Measurements from ENCODE around the gene BCR. TPM values are rescaled to one million over a fixed set of nuclear protein-coding genes. Genes with fewer than 3 reads are reported as not detected.

Gene BCR
- total and polyA plus RNA-seq, 2 of the 13 experiments (the other 11 are each of a cell fraction or from before 2014, with no cell fraction given) = 19.9 to 33.6 TPM

DNA sequence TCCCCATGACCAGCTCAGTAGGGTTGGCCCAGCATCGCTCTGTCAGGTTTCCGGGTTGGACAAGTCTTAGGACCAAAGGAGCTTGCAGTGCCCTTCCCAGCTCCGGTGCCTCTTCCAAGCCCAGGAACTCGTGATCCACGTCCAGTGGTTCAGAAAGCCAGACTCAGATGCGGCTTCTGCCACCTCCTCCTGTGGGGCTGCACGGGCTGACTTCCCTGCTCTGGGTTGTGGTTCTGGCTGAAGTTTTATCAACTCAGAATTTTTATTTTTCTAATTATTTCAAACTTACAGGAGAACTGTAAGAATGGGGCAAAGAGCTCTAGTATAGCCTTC lies 85.0 kb downstream of the BCR start:
- intact Hi-C loops (cut with micrococcal nuclease; ENCODE audit: unreplicated experiment) = no loop called here
- ATAC-seq = no peak
- Histone ChIP-seq H4K20me1 (ENCODE audit: insufficient read depth, low read length) (no peaks in the 10 kb centered on the region), H3K9me3 (ENCODE audit: low read length) (no peaks in the 10 kb centered on the region), H3K9ac (ENCODE audit: insufficient read depth, low read depth, low read length) (no peak overlapping the region), H3K27me3 (ENCODE audit: control insufficient read depth in 1 of 2, insufficient read depth in 2 of 2, low read length in 2 of 2) (no peaks in the 10 kb centered on the region), H2AFZ (ENCODE audit: low read length) (no peak overlapping the region), H3K27ac (ENCODE audit: extremely low read length, insufficient read depth, low read length) (no peak overlapping the region), H3K79me2 (ENCODE audit: insufficient read depth, low read length) (no peaks in the 10 kb centered on the region), H3K36me3 (replicated peaks in 1 of 2; ENCODE audit: control insufficient read depth in 1 of 2, insufficient read depth in 2 of 2, low read length in 2 of 2) (peaks cover 20 to 79% of the 10 kb centered on the region in 2 experiments; a peak in 4 of 5 replicates), H3K4me1 (ENCODE audit: insufficient read depth, low read length) (0 out of 2 replicates have a peak, but pooled peaks cover 11% of the 10 kb centered on the region), H3K4me2 (ENCODE audit: low read depth, low read length) (no peak overlapping the region), H3K4me3 (replicated peaks in 1 of 3; ENCODE audit: insufficient read depth in 1 of 3, low read depth in 2 of 3, low read length in 3 of 3) (no peak overlapping the region)
- in situ Hi-C loops (cut with HindIII; ENCODE audit: extremely low pct_ligation_motif_present, low pct_unique_long_range_greater_than_20kb) = no loop called here
- no peak for FAIRE-seq
- no TSS peak for BruUV-seq (replicated peaks)
- ChIA-PET POLR2A (no interaction called here), CTCF (ENCODE audit: low intra/inter-chr PET ratio, low total read pairs) (no interaction called here)
- TF ChIP-seq ATAD3A (CRISPR knock-in tag; IDR thresholded peaks at IDR 0.05) = no peak
- TF ChIP-seq, protein P1, sequence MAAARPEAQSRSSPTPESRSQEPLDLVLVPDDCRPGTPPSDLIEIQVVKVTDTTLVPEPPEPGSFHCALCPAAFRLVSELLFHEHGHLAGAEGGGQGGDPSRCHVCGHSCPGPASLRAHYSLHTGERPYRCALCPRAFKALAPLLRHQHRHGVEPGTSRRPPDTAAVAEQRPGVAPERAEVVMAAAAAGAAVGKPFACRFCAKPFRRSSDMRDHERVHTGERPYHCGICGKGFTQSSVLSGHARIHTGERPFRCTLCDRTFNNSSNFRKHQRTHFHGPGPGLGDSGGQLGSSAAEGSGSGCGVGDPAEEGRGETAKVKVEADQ (CRISPR knock-in tag; IDR thresholded peaks at IDR 0.05; ENCODE audit: borderline replicate concordance) = no peak
- TF ChIP-seq, protein P2, sequence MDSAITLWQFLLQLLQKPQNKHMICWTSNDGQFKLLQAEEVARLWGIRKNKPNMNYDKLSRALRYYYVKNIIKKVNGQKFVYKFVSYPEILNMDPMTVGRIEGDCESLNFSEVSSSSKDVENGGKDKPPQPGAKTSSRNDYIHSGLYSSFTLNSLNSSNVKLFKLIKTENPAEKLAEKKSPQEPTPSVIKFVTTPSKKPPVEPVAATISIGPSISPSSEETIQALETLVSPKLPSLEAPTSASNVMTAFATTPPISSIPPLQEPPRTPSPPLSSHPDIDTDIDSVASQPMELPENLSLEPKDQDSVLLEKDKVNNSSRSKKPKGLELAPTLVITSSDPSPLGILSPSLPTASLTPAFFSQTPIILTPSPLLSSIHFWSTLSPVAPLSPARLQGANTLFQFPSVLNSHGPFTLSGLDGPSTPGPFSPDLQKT (CRISPR knock-in tag; IDR thresholded peaks at IDR 0.05; ENCODE audit: borderline replicate concordance) = no peak
- no peak for TF ChIP-seq ZNF772 (CRISPR knock-in tag; IDR thresholded peaks at IDR 0.05)
- TF ChIP-seq ZIK1 (CRISPR knock-in tag; IDR thresholded peaks at IDR 0.05; ENCODE audit: borderline replicate concordance, low read depth) = no peak
- peak; percentile 25 for TF ChIP-seq RBM22 (optimal IDR thresholded peaks at IDR 0.05; ENCODE audit: low read length)
- no peak for TF ChIP-seq KDM4B (CRISPR knock-in tag; IDR thresholded peaks at IDR 0.05)
- no peak for DNase-seq (ENCODE audit: low spot score)
- 94% methylated on average over 5 of the region's 7 CpGs for WGBS (ENCODE audit: low lambda C conversion rate)

DNA sequence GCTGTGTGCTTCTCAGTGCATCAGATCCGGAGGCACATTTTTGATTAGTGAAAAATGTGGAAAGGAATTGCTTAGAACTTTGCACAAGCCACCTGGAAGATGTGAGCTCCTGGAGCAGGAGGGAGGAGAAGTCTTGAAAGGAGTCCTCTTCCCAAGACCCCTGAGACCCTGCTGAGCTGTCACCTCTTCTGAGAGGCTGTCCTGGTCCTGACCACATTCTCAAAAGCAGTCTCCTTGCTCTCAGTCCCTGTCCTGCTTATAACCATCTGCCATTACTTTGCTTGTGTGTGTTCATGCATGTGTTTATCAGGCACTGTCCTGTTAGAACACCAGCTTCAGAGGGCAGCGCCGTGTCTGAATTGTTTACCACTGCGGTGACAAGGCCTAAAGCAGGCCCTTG lies 86.5 kb downstream of the BCR start:
- Histone ChIP-seq H3K9me3 (ENCODE audit: low read length) (no peaks in the 10 kb centered on the region), H3K9ac (ENCODE audit: insufficient read depth, low read depth, low read length) (no peak overlapping the region), H3K36me3 (replicated peaks in 1 of 2; ENCODE audit: control insufficient read depth in 1 of 2, insufficient read depth in 2 of 2, low read length in 2 of 2) (peaks cover 14 to 80% of the 10 kb centered on the region in 2 experiments; a peak in 4 of 5 replicates), H3K4me1 (ENCODE audit: insufficient read depth, low read length) (0 out of 2 replicates have a peak, but pooled peaks cover 11% of the 10 kb centered on the region), H3K27ac (ENCODE audit: extremely low read length, insufficient read depth, low read length) (no peak overlapping the region), H4K20me1 (ENCODE audit: insufficient read depth, low read length) (no peaks in the 10 kb centered on the region), H3K4me3 (replicated peaks in 1 of 3; ENCODE audit: insufficient read depth in 1 of 3, low read depth in 2 of 3, low read length in 3 of 3) (no peak overlapping the region), H3K79me2 (ENCODE audit: insufficient read depth, low read length) (no peaks in the 10 kb centered on the region), H2AFZ (ENCODE audit: low read length) (no peak overlapping the region), H3K27me3 (ENCODE audit: control insufficient read depth in 1 of 2, insufficient read depth in 2 of 2, low read length in 2 of 2) (no peaks in the 10 kb centered on the region), H3K4me2 (ENCODE audit: low read depth, low read length) (no peak overlapping the region)
- no peak for ATAC-seq
- 100% methylated on average over 3 of the region's 4 CpGs for WGBS (ENCODE audit: low lambda C conversion rate)
- BruUV-seq (replicated peaks) = no TSS peak
- intact Hi-C loops (cut with micrococcal nuclease; ENCODE audit: unreplicated experiment) (no loop called here), in situ Hi-C loops (cut with HindIII; ENCODE audit: extremely low pct_ligation_motif_present, low pct_unique_long_range_greater_than_20kb) (no loop called here)
- TF ChIP-seq ZNF136 (CRISPR knock-in tag; IDR thresholded peaks at IDR 0.05; ENCODE audit: low read depth) = no peak
- CTCF ChIA-PET (ENCODE audit: low intra/inter-chr PET ratio, low total read pairs) = interaction anchor here (0.6 kb wide), 1 partner anchor 14 kb away, joined by 3 read pairs; no protein-coding TSS in a partner anchor
- no peak for FAIRE-seq
- DNase-seq (ENCODE audit: low spot score) = no peak
- POLR2A ChIA-PET = no interaction called here
